ENCODE measurements around the gene CLDN6. TPM values are rescaled to one million over a fixed set of nuclear protein-coding genes. Genes with fewer than 3 reads are reported as not detected.

Gene CLDN6
- total and polyA plus RNA-seq, 12 donors = 0.46 to 0.47 TPM; not detected in 10

DNA sequence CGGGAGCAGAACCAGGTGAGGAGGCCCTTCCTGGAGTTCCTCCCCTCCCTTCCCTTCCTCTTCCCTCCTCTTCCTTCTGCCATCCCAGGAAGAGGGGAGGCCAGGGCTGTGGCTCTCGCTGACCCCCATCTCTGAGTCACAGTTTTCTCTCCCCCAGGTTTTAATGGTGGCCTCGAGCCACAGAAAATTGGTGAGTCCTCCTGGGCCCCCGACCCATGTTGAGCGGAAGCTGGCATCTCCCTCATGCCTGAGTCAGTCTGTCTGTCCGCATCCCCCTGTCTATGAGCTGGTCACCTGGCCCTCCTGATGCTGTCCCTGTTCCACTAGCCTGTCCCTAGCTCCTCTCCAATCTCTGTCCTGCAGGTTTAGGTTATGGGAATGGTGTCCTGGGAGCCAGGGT, 18.1 kb downstream of the CLDN6 start:
- Histone ChIP-seq H3K36me3 (replicated peaks in 1 of 2) (no peaks in the 10 kb centered on the region), H3K4me1 (replicated peaks in 1 of 2) (peaks cover 0 to 2% of the 10 kb centered on the region in 2 donors), H3K27me3 (no peaks in the 10 kb centered on the region), H3K27ac (no peak overlapping the region), H3K9me3 (replicated peaks in 1 of 3) (no peaks in the 10 kb centered on the region), H3K4me3 (no peak overlapping the region)
- TF ChIP-seq, protein P1, sequence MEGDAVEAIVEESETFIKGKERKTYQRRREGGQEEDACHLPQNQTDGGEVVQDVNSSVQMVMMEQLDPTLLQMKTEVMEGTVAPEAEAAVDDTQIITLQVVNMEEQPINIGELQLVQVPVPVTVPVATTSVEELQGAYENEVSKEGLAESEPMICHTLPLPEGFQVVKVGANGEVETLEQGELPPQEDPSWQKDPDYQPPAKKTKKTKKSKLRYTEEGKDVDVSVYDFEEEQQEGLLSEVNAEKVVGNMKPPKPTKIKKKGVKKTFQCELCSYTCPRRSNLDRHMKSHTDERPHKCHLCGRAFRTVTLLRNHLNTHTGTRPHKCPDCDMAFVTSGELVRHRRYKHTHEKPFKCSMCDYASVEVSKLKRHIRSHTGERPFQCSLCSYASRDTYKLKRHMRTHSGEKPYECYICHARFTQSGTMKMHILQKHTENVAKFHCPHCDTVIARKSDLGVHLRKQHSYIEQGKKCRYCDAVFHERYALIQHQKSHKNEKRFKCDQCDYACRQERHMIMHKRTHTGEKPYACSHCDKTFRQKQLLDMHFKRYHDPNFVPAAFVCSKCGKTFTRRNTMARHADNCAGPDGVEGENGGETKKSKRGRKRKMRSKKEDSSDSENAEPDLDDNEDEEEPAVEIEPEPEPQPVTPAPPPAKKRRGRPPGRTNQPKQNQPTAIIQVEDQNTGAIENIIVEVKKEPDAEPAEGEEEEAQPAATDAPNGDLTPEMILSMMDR (IDR thresholded peaks at IDR 0.05) = no peak
- TF ChIP-seq POLR2A (IDR thresholded peaks at IDR 0.05) = no peak
- intact Hi-C loops (cut with DNase I) = loop anchor here in 1 of 2 donors (5.0 kb wide), 1 partner anchor 32 kb away; no protein-coding TSS in a partner anchor
- DNase-seq = no peak
- WGBS, 4 donors = 81 to 86% (median 82%) methylated on average over 6 of the region's 6 CpGs

DNA sequence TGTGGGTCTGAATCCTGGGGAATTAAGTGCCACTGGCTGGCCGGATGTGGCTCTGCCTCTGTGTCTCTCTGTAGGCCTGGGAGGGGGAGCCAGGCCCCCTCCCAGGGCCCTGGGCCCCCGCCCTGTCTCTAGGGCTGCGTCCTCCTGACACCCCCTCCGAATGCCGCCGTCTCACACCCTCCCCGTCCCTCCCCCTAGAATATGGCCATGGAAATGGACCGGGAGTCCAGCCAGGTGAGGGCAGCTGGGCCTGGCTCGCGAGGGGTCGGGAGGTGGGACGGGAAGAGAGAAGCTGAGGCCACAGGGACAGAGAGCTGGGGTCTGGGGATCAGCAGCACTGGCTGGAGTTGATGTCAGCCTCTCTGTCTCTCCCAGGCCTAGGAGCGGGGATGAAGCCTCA, 21.7 kb downstream of the CLDN6 start:
- TF ChIP-seq, protein P1 (IDR thresholded peaks at IDR 0.05) = no peak

DNA sequence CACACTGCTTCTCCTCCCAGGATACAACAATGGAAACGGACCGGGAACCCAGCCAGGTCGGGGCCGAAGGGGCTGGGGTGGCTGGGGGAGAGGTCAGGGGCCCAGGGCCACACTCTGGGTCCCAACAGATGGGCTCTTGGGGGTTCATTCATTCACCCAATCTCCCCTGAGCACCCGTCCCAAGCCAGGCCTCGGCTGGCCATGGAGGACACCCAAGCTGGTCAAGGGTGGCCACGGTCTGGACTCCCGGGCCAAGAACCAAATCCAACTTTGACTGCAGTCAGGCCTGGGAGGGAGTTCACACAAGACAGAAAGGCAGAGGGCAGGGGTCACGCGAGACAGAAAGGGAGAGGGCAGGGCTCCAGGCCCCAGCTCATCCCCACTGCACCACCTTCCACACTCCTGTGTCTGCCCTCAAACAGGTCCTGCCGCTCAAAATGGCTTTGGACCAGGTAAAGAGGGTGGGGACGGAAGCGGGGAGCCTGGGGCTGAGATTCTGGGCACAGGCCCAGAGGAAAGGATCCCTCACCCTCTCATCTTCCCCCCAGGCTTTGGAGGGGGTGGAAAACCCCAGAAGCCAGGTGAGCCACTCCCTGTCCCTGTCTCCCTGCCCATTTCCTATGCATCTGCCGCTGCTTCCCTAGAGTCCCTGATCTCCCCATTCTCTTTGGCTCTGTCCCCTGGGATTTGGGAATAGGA, 25.5 kb downstream of the CLDN6 start:
- no peak overlapping the region for H3K4me3 ChIP-seq
- H3K27me3 ChIP-seq = no peaks in the 10 kb centered on the region
- intact Hi-C loops (cut with DNase I) = no loop called here
- TF ChIP-seq, protein P1 (IDR thresholded peaks at IDR 0.05) = no peak
- no peak for TF ChIP-seq POLR2A (IDR thresholded peaks at IDR 0.05)
- 85 to 92% (median 89%) methylated on average over 9 to 14 of the region's 14 CpGs for WGBS, 4 donors
- no peaks in the 10 kb centered on the region for H3K36me3 ChIP-seq (replicated peaks in 1 of 2)
- no peaks in the 10 kb centered on the region for H3K4me1 ChIP-seq (replicated peaks in 1 of 2)
- no peaks in the 10 kb centered on the region for H3K9me3 ChIP-seq (replicated peaks in 1 of 3)
- no peak overlapping the region for H3K27ac ChIP-seq
- no peak for DNase-seq

More for the DNA sequence above, 21.7 kb downstream of the CLDN6 start:
- Histone ChIP-seq H3K4me1 (replicated peaks in 1 of 2) (no peaks in the 10 kb centered on the region), H3K27me3 (no peaks in the 10 kb centered on the region), H3K27ac (no peak overlapping the region), H3K4me3 (no peak overlapping the region), H3K36me3 (replicated peaks in 1 of 2) (no peaks in the 10 kb centered on the region), H3K9me3 (replicated peaks in 1 of 3) (no peaks in the 10 kb centered on the region)
- DNase-seq = no peak
- intact Hi-C loops (cut with DNase I) = loop anchor here in 1 of 2 donors (5.0 kb wide), 1 partner anchor 36 kb away; no protein-coding TSS in a partner anchor
- 69 to 80% (median 74%) methylated on average over 6 to 13 of the region's 13 CpGs for WGBS, 4 donors

DNA sequence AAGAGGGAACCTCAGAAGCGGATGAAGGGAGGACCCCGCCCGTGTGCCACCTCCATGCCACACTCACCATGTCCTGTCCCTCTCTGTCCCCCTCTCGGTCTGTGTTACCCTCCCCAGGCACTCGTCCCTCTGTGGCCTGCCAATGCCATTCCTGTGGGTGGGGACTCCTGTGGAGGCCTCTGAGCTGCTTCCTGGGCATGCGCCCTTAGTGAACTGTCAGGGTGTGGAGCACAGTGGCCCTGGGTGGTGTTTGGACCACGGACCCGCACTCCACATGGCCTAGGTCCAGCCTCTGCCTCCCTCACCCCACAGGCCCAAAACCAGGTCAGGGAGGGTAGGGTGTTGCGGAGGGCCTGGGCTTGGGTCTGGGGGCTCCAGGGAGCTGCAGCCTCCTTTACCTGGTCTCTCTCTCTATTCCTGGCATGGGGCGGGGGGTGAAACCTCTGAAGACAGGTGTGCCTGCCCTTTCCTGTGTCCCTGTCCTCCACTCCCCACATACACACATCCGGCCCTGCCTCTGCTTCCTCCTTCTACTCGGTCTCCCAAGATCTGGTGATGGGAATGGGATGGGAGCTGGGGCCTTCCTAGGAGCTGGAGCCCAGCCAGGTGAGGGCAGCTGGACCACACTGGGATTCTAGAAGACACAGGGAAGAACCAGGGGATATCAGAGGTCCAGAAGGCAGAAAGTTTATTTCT, 26.3 kb downstream of the CLDN6 start:
- 90 to 92% (median 91%) methylated on average over 8 to 12 of the region's 12 CpGs for WGBS, 4 donors
- Histone ChIP-seq H3K4me1 (replicated peaks in 1 of 2) (no peaks in the 10 kb centered on the region), H3K36me3 (replicated peaks in 1 of 2) (no peaks in the 10 kb centered on the region), H3K27me3 (no peaks in the 10 kb centered on the region), H3K9me3 (replicated peaks in 1 of 3) (no peaks in the 10 kb centered on the region), H3K4me3 (no peak overlapping the region), H3K27ac (no peak overlapping the region)
- no peak for TF ChIP-seq POLR2A (IDR thresholded peaks at IDR 0.05)
- TF ChIP-seq, protein P1 (IDR thresholded peaks at IDR 0.05) = no peak
- DNase-seq = no peak
- intact Hi-C loops (cut with DNase I) = no loop called here

Data from adrenal gland (tissue), 12 donors.